ENCODE results near the gene MATR3.

- TF ChIP-seq CTCF (IDR thresholded peaks at IDR 0.05), result no peak
- peak in 2 of 4 donors; percentile 88 to 94 for TF ChIP-seq POLR2A (IDR thresholded peaks at IDR 0.05)
- TF ChIP-seq POLR2AphosphoS5 (IDR thresholded peaks at IDR 0.05), result peak; percentile 93 to 99 (median 99)
These were observed at the start of gene MATR3 for GRCh38 chr5:139293507-139294373.
